T-helper 2 cell treated with Interferon-gamma antibody and Interleukin-4, amounts not matched to agents 5 μg/mL and 100 μg/mL, for 36 hours (primary cell): ENCODE data around the gene ZNF213.

Experiments
- DNase-seq: peaks from one replicate; pipeline ENCODE4 v3.0.0; 2021; ENCODE audit warnings: low spot score
- H3K27ac Mint-ChIP-seq: one replicate; pipeline ENCODE4 v1.8.0; 2021; ENCODE audit warnings: mild to moderate bottlenecking, mixed read lengths
- H3K27me3 Mint-ChIP-seq: one replicate; pipeline ENCODE4 v1.8.0; 2021; ENCODE audit warnings: low read depth, mixed read lengths
- H3K36me3 Mint-ChIP-seq: one replicate; pipeline ENCODE4 v1.8.0; 2021; ENCODE audit warnings: low read depth, mixed read lengths
- H3K4me1 Mint-ChIP-seq: one replicate; pipeline ENCODE4 v1.8.0; 2021; ENCODE audit warnings: low read depth, mixed read lengths
- H3K4me3 Mint-ChIP-seq: one replicate; pipeline ENCODE4 v1.8.0; 2022; ENCODE audit warnings: mild to moderate bottlenecking, moderate library complexity, mixed read lengths
- H3K9me3 Mint-ChIP-seq: one replicate; pipeline ENCODE4 v1.8.0; 2021; ENCODE audit warnings: mixed read lengths

Gene ZNF213

GRCh38 chr16:3188675-3188924 lies 53.8 kb downstream of the ZNF213 start:
- H3K9me3 Mint-ChIP-seq, result peaks cover 6% of the 10 kb centered on the region
- no peak for DNase-seq
- peaks cover 74% of the 10 kb centered on the region for H3K27me3 Mint-ChIP-seq
- H3K4me3 Mint-ChIP-seq, result peak overlapping the region; percentile 79
- H3K27ac Mint-ChIP-seq, result no peak overlapping the region
- H3K4me1 Mint-ChIP-seq, result peaks cover 30% of the 10 kb centered on the region
- peaks cover 3% of the 10 kb centered on the region for H3K36me3 Mint-ChIP-seq

- Mint-ChIP-seq H3K27ac (peak overlapping the region; percentile 77), H3K9me3 (peaks cover 2% of the 10 kb centered on the region), H3K27me3 (peaks cover 74% of the 10 kb centered on the region), H3K4me1 (peaks cover 25% of the 10 kb centered on the region), H3K36me3 (no peaks in the 10 kb centered on the region), H3K4me3 (peak overlapping the region; percentile 79)
- DNase-seq, result peak; percentile 36
Observed at GRCh38 chr16:3188925-3189825, 54.3 kb downstream of the ZNF213 start.

GRCh38 chr16:3189869-3190268 lies 55.0 kb downstream of the ZNF213 start:
- Mint-ChIP-seq H3K4me1 (peaks cover 25% of the 10 kb centered on the region), H3K27me3 (peaks cover 76% of the 10 kb centered on the region)
- no peak for DNase-seq

GRCh38 chr16:3190949-3191353 lies 56.1 kb downstream of the ZNF213 start:
- H3K36me3 Mint-ChIP-seq, result no peaks in the 10 kb centered on the region
- H3K4me1 Mint-ChIP-seq, result peaks cover 25% of the 10 kb centered on the region
- DNase-seq, result no peak
- H3K27ac Mint-ChIP-seq, result peak overlapping the region; percentile 3
- no peaks in the 10 kb centered on the region for H3K9me3 Mint-ChIP-seq
- H3K27me3 Mint-ChIP-seq, result peaks cover 72% of the 10 kb centered on the region
- H3K4me3 Mint-ChIP-seq, result peak overlapping the region; percentile 70

More at GRCh38 chr16:3189869-3190268, 55.0 kb downstream of the ZNF213 start:
- H3K9me3 Mint-ChIP-seq, result no peaks in the 10 kb centered on the region
- H3K27ac Mint-ChIP-seq, result peak overlapping the region; percentile 77
- no peaks in the 10 kb centered on the region for H3K36me3 Mint-ChIP-seq
- peak overlapping the region; percentile 79 for H3K4me3 Mint-ChIP-seq
